DND-41 (cell line): ENCODE data around the gene ATXN7.

Source experiments
- EZH2 ChIP-seq: IDR thresholded peaks from 3 replicates; pipeline ENCODE4 v1.6.1; 2012; ENCODE audit warnings: borderline replicate concordance, low read depth, mild to moderate bottlenecking, moderate library complexity, low read length, inconsistent platforms; ENCODE audit not compliant: severe bottlenecking
- TF ChIP-seq, protein P1 (sequence below): IDR thresholded peaks from 2 replicates; pipeline ENCODE4 v1.5.1; 2012; ENCODE audit warnings: borderline replicate concordance, low read length, moderate library complexity, mild to moderate bottlenecking; ENCODE audit not compliant: poor library complexity, severe bottlenecking; ENCODE audit errors: extremely low read depth

- TF ChIP-seq, protein P1, sequence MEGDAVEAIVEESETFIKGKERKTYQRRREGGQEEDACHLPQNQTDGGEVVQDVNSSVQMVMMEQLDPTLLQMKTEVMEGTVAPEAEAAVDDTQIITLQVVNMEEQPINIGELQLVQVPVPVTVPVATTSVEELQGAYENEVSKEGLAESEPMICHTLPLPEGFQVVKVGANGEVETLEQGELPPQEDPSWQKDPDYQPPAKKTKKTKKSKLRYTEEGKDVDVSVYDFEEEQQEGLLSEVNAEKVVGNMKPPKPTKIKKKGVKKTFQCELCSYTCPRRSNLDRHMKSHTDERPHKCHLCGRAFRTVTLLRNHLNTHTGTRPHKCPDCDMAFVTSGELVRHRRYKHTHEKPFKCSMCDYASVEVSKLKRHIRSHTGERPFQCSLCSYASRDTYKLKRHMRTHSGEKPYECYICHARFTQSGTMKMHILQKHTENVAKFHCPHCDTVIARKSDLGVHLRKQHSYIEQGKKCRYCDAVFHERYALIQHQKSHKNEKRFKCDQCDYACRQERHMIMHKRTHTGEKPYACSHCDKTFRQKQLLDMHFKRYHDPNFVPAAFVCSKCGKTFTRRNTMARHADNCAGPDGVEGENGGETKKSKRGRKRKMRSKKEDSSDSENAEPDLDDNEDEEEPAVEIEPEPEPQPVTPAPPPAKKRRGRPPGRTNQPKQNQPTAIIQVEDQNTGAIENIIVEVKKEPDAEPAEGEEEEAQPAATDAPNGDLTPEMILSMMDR, result no peak
- TF ChIP-seq EZH2, result no peak
Measured at GRCh38 chr3:63943678-63944077, 80.0 kb downstream of the ATXN7 start.
